Peyer's patch (tissue), 4 donors: Measurements from ENCODE around the gene JAGN1.
A peak's percentile ranks its signal among the peaks of the same experiment; 100 is the strongest.

Experiments
- POLR2A ChIP-seq, 2 donors: fragments of 450-650 bp; IDR thresholded peaks; one replicate each; pipeline ENCODE4 v1.5.1; 2017; ENCODE audit warnings: antibody characterized with exemption in 2 of 2, mild to moderate bottlenecking in 2 of 2, moderate library complexity in 2 of 2
- TF ChIP-seq, protein P1 (sequence below), 6 experiments: fragments of 450-650 bp in 4 of 6; fragments of 200-600 bp in 2 of 6; sonication (generic) in 1 of 6; IDR thresholded peaks; one replicate each; pipeline ENCODE4 v1.5.1; 2017 to 2019; ENCODE audit warnings: antibody characterized with exemption in 6 of 6, mild to moderate bottlenecking in 3 of 6, moderate library complexity in 1 of 6

DNA sequence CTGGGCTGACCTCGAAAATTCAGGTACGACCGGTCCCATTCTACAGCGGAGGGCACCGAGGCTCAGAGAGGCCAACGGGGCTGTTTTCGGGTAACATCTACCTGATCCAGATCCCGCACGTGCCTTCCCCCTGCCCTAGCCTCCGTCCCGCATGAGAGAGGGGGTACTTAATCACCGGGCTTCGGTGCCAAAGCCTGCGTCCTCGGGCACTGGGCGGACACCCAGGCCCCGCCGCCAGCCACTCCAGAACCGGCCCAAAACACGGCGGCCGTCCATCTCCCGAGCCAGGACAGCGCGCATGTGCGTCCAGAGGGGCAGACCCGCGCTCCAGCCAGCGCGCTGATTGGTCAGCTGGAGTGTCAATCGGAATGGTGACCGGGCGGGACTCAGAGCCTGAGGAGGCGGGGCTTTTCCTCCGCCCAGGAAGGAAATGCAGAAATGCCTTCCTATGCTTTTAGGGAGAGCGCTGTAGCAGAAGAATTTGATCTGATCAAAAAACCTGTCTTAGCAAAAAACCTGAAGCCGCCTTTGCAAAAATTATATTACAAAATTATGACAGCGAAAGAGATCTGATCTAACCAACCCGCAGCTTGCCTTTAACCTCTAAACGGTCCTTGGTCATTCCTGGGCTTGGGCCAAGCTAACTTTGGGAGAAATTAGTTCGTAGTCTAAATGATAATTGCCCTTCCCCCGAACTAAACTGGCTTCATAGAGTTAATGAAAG lies 46.5 kb upstream of the JAGN1 start, which contains the start of gene RPUSD3:
- peak; percentile 36 to 54 for TF ChIP-seq POLR2A (IDR thresholded peaks at IDR 0.05)
- TF ChIP-seq, protein P1, sequence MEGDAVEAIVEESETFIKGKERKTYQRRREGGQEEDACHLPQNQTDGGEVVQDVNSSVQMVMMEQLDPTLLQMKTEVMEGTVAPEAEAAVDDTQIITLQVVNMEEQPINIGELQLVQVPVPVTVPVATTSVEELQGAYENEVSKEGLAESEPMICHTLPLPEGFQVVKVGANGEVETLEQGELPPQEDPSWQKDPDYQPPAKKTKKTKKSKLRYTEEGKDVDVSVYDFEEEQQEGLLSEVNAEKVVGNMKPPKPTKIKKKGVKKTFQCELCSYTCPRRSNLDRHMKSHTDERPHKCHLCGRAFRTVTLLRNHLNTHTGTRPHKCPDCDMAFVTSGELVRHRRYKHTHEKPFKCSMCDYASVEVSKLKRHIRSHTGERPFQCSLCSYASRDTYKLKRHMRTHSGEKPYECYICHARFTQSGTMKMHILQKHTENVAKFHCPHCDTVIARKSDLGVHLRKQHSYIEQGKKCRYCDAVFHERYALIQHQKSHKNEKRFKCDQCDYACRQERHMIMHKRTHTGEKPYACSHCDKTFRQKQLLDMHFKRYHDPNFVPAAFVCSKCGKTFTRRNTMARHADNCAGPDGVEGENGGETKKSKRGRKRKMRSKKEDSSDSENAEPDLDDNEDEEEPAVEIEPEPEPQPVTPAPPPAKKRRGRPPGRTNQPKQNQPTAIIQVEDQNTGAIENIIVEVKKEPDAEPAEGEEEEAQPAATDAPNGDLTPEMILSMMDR (IDR thresholded peaks at IDR 0.05) = no peak
